ENCODE measurements around the gene A2M. TPM values are rescaled to one million over a fixed set of nuclear protein-coding genes. Genes with fewer than 3 reads are reported as not detected.
A peak's percentile ranks its signal among the peaks of the same experiment; 100 is the strongest.

The A2M gene
- total RNA-seq, 1 experiment from 2014 or later = not detected

- peak; percentile 40 for DNase-seq (ENCODE audit: low spot score)
These were observed 76.2 kb downstream of the A2M start for GRCh38 chr12:9039397-9039977.

DNA sequence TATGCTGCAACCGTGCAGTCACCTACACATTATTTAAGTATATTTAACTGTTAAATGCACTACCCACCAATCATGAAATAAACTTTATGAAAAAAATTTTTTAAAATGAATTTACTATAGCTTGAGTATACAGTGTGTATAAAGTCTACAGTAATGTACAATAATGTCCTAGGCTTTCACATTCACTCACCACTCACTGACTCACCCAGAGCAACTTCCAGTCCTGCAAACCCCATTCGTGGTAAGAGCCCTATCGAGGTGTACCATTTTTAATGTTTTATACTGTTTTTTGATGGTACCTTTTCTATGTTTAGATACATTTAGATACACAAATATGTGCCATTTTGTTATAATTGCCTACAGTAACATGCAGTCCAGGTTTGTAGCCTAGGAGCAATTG, 78.3 kb downstream of the A2M start:
- DNase-seq (ENCODE audit: low spot score) = no peak

DNA sequence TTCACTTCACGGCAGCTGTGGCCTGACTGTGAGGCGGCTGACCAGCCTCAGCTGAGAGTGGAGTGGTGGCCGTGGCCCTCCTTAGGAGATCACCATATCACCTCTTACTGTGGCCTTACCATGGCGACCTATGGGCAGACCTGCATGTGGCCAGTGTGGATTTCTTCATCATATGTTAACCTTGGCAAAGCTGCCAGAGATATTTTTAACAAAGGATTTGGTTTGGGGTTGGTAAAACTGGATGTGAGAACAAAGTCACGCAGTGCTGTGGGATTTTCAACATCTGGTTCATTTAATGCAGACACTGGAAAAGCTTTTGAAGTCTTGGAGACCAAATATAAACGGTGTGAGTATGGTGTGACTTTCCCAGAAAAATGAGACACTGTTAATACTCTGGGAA, 79.5 kb downstream of the A2M start:
- no peak for DNase-seq (ENCODE audit: low spot score)

DNA sequence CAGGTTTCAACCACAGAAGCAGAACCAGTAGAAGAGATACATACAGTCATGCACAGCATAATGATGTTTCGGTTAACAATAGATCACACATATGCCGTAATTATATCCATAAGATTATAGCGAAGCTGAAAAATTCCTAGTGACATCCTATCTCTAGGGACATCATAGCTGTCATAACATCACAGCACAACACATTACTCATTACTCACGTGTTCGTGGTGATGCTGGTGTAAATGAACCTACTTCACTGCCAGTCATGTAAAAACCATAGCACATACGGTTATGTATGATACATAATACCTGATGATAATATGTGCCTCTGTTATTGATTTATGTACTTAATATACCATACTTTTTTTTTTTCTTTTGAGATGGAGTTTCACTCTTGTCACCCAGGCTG, 81.6 kb downstream of the A2M start:
- no peak for DNase-seq (ENCODE audit: low spot score)

- DNase-seq (ENCODE audit: low spot score) = no peak
These were observed 82.3 kb downstream of the A2M start for GRCh38 chr12:9033265-9033887.

DNA sequence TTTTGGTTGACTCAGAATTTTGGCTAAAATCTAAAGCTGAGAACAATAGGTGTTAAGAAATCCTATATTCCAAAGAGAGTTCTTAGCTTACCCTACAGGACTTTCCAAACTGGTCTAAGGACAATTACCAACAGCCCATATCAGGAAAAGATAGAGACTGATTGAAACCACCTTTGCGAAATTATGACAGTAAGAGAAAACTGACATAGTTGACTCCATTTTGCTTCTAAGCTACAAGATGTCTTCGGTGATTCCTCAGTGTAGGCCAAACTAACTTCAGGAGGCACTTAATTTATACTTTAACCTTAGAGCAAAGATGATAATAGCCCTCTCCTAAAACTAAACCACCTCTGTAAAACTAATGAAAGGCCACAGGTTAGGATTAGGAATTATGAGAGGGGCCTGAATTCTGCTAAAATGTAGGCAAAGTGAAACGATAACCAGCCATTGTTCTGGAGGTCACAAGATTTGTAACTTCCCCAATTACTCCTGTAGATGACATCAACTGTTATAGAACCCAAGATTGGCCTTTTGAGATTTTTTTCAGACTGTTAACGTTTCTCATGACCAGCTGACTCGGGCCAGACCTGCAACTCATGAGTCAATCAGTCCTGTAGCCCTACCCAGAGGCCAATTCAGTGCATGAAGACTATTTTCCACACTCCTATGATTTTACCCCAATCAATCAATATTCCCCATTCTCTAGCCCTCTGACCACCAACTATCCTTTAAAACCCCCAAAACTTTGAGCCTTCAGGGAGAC, 83.3 kb downstream of the A2M start:
- no peak for DNase-seq (ENCODE audit: low spot score)

GRCh38 chr12:9030776-9031175, 84.9 kb downstream of the A2M start:
- no peak for DNase-seq (ENCODE audit: low spot score)

DNA sequence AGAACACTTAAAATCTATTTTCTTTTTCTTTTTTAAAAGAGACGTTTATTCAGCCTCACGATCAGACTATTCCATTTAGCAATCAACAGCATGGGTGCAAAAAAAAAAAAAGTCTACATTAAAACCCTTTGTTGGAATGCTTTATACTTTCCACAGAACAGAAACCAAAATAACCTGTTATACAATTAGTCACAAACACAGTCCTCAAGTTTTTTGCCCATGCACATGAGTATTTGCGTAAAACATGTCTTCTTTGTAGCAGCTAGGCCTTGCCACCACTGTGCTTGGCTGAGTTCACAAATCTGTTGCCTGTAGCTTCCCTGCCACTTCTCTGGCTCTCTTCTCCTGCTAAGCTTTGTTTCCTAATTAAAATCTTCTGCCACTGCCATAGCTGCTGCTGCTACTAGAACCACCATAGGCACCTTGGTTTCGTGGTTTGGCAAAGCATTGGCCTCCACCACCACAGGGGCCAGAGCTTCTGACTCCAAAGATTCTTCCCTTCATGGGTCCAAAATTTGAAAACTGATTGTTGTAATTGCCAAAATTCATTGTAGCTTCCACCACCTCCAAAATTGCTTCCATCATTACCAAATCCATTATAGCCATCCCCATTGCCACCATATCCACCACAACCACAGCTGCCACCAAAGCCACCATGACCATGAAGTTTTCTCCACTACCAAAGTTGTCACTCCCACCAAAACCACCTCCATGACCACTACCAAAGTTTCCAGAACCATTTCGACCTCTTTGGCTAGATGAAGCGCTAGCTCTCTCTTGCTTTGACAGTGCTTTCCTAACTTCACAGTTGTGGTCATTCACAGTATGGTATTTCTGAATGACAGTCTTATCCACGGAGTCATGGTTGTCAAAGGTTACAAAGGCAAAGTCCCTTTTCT, 88.3 kb downstream of the A2M start:
- no peak for DNase-seq (ENCODE audit: low spot score)

- no peak for DNase-seq (ENCODE audit: low spot score)
These were observed 91.2 kb downstream of the A2M start for GRCh38 chr12:9024512-9024911.

DNA sequence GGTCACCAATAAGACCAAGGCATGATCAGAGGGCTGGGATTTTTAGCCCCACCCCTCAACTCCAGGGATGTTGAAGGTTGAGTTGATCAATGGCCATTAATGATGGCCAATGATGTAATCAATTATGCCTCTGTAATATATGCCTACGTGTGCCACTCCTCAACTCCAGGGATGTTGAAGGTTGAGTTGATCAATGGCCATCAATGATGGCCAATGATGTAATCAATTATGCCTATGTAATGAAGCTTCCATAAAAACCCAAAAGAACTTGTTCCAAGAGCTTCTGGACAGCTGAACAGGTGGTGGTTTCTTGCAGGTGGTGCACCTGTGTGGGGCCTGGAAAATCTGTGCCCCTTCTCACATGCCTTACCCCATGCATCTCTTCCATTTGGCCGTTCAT, 93.1 kb downstream of the A2M start:
- no peak for DNase-seq (ENCODE audit: low spot score)

Other genes with a start within 250 kb of the A2M start
- 6.6 and 7.3 TPM in 2 replicates for gene PHC1, start 201.4 kb downstream of the A2M start, total RNA-seq (2014; rRNA removed; shearing (Covaris generic))
- gene M6PR, start 166.3 kb downstream of the A2M start, total RNA-seq (2014; rRNA removed; shearing (Covaris generic)) = 97.4 and 114 TPM in 2 replicates
- not detected in 2 replicates for gene KLRG1, start 126.4 kb downstream of the A2M start, total RNA-seq (2014; rRNA removed; shearing (Covaris generic))
- gene PZP, start 92.5 kb upstream of the A2M start, total RNA-seq (2014; rRNA removed; shearing (Covaris generic)) = not detected in 2 replicates